HPDE6-E6E7 (cell line): ENCODE data around the gene PDE3A.

ENCODE experiments used
- DNase-seq: peaks from one replicate; pipeline ENCODE4 v3.0.0; 2011; ENCODE audit warnings: missing footprints; ENCODE audit errors: extremely low spot score

The PDE3A gene

DNA sequence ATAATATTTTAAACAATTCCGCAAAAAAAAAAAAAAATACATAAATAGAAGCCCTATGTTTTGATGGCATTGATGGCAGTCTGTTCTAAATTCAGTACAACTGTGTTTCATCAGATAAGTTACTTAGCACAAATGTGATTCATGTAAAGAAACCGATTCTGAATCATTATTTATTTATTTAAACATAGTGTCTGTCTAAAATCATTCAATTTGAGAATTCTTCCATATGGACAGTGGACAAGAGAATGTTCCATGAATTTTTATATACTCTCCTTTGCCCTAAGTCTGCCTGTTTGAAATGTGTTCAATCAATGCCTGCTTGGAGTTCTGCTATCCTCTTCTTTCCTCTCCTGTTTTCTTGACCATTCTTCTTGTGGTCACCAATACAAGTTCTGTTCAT is 126.5 kb downstream of the PDE3A start:
- no peak for DNase-seq

DNA sequence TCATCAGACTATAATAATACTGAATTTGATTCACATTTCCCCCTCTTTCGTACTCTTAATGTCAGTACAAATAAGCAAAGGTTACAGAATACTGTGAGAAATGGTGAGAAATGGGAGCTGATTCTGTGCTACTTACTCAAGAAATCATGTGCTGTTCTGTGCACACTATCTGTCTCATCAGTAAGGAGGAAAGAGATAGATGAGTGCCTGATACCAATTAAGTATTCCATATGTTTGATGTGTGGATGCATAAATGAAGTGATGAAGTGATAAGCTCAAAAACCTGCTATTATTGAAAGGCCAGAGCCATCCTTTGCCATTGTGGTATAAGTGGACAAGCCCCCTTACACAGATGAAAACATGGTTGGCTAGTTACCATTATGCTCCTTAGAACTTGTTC is 127.7 kb downstream of the PDE3A start:
- DNase-seq: no peak

DNA sequence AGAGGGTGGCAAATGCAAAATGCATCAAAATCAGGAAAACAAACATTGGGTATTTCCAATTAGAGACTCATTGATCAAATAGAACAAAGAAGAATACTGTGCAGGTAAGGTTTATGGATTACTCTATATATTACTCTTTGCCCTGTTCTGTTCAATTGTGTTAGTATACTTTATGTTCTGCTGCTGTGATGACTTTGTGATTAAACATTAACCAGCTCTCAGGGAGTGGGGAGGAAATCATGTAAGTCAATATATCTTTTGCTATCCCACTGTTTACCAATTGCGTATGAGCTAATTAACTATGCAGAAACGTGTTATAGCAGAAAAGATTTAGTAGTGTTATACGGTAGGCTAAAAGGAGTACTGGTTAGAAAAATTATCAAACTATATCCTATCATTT is 129.4 kb downstream of the PDE3A start:
- DNase-seq: no peak

DNA sequence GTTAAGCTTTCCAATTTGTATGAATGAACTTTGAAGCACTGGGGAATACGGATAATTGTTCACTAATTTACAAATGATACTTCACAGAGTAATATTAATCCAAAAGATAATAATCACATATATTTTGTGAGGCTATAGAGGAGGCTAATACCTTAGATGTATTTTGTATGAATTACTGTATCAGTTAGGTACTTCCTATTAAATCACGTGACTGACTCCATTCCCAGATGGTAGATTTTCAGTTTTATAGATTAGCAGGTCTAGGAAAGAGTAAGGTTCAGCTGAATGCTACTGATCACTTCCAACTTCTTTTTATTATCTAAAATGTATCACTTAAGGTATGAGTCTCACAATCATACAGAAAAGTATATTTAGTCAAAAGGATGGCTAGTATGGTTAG is 133.6 kb downstream of the PDE3A start:
- no peak for DNase-seq

DNA sequence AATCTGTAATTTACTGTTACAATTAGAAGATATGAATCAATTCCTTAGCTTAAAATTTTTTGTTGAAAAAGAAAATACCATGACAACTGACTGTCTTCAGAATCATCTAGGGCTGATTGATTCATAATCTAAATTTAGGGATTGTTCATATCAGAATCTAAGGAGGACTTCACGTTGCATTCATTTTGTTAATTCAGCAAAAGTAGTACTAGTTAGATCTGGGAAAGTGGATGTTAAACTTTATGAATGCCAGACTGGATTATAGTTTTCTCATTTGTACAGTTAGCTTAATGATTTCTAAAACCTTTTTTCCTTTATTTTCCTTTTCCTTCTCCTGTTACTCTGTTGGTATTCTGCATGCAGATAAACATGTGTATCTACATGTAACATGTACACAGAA is 135.5 kb downstream of the PDE3A start:
- DNase-seq: no peak

DNA sequence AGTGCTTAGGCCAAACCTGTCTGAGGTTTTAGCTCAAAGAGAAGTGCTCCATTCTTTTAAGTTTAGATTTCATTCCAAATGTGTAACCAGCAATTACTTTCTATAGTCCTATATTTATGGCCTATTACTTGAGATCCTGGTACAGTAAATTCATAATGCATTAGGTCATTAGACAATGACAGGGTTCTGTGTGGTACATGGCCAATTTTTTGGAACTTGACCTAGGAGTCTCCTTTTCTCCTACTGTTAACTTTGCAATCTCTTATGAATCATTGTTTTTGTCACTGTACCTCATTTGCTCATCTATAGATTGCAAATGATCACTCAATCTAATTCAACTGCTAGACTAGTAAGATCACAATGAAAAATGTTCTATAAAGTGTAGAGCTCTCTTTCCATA is 136.7 kb downstream of the PDE3A start:
- DNase-seq: no peak

DNA sequence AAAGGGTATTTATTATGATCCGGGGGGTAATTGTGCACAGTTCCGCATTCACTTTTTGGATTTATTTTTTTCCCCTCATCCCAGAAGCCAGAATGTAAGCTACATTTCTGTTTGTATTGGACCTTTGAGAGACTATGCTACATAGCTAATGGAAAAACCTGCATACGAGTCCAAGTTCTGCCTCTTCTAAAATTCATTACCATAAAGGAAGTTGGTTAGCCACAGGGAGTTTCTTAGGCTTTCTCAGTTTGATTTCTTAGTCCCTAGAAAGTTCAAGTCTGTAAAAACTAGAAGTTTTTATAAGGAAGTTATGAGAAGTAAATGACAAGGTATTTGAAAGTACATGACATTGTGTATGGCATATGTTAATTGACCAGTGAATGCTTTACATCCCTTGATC is 138.7 kb downstream of the PDE3A start:
- no peak for DNase-seq

DNA sequence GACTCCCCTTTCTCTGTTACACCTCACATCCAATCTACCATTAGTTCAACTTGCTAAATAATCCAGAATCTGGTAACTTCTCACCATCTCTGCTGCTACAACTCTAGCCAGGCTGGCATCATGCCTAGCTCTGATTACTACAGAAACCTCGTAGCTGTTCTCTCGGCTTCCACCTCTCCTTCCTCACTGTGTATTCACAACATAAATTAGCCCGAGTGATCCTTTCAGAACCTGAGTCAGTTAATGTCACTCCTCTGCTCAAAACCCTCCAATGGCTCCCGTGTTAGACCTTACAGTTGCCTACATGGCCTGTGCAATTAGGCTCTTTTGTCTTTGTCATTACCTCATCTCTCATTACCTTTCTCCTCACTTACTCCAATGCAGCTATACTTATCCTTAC is 139.4 kb downstream of the PDE3A start:
- DNase-seq: no peak

DNA sequence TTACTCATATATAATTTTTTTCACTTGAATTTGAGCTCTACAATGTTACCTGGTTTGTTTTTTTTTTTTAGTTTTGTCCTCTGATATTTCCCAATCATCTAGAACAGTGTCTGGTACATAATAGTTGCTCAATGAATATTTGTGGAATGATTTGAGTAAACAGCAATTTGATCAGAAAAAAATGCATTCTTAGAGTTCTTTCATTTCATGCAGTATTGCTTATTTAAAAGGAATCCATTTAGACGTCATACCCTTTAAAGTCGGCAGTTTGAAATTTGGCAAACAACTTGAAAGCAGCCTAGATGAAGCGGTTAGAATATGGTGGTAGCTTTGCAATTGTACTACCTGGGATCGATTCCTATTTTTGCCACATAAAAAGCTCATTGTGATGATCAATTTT is 140.0 kb downstream of the PDE3A start:
- no peak for DNase-seq

DNA sequence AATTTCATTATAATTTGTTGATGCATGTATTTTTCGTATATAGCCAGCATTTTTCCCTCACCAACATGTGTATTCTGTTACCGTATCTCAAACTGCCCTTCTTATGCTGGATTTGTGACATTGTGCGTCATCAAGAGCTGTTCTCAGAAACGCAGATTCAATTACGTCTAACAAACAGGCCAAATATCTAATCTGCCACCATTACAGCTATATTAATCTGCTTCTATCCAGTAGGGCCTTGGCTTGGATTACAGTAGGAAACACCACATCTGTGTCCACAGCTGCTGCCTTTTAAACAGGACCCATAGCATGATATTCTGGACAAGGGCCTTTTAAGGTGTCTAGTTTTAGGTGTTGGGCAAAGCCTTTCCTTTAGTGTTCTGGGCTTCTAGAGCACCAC is 140.6 kb downstream of the PDE3A start:
- DNase-seq: no peak

DNA sequence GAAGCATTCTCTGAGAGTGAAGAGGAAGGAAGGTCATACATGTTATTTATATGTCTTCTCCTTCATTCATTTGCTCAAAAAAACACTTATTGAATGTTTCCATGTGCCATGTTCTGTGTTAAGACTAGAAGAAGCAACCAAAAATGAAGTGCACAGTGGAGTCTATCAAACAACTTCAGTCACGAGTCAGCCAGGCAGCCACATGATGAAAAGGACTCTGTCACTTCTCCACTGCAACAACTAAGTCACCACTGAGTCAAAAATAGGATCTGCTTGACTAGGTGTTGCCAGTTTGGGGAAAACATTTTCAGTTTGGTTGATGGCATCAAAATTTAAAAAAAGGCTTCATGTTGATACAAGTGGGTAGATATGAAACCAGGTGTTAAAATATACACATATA is 142.5 kb downstream of the PDE3A start:
- DNase-seq: no peak

DNA sequence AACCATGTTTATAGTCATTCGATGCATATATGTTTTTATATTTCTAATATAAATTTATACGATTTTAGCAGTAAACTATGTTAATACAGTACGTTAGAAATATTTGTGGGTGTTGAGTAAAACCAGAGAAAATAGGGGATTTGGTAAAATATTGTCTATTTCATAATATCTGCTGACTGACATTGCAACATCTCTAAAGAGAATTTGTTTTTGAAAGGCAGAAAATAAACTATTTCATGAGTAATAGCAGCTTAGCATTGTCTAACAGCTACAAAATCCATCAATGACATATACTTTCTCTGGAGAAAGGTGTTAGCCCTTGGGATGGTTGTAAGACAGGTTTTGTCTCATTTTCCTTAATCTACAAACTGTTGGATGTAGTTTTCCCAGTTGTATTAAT is 144.9 kb downstream of the PDE3A start:
- DNase-seq: no peak

DNA sequence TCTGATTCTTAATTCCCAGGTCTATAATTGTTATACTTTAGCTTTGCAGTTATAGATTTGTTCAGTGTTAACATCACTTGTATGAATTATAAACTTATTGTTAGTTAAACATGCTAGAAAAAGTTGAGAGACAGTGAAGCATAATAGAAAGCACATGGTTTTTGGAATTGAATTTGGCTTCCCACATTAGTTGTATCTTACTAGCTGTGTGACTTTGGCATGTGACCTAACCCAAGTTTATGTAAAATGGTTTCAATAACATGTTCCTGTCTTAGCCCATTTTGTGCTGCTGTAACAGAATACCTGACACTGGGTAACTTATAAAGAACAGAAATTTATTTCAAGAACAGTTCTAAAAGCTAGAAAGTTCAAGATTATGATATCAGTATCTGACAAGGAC is 146.3 kb downstream of the PDE3A start:
- DNase-seq: no peak

DNA sequence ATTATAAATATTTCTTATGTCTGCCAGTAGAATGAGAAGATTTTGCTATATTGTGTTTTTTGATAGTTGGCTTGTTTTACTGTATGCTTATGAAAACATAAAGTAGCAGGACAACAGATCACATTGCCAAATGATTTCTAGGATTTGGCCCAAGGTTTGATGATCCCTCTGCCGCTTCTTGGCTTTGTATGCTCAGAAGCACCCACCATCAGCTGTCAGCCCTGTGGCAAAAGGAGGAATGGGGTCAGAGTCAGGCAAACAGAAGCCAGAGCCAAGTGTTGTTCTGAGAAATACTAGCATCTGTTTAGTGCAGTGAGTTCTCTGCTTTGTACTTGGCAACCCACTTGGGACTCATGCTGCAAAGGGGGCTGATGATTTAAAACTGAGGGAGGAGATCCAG is 152.2 kb downstream of the PDE3A start:
- no peak for DNase-seq

DNA sequence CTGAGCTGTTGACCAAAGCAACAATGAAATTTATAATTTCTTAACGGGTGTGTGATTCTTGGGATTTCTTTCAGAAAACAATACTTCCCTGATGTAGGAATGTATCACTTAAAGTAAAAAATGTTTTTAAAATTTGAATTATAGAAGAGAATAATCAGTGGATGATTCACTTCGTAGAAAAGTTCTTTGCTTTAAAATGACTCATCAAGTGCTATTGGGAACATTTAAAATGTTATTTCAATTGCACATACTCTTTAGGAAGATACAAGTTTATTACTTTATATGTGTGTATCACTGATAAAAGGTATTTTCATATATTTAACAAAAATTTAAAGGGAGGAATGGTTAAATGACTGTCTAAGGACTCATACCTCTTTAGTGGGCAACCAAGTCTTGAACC is 155.3 kb downstream of the PDE3A start:
- DNase-seq: no peak

DNA sequence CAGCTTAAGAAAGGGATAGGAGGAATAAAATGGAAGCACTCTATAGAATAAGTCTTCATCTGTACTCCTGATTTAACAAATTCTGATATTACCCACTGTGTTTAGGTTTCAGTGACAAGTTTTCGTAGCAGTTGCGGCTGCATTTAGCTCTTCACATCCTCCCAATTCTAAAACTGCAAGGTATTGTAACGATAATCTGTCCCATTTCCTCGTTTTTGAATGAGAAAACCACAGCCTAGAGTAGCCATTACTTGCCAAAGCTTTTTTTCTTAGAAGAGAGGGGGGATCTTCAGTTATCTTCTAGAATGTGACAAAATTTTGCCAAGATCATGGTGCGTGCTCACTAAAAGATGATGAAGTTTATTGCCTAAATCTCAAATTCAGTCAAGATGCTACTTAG is 155.8 kb downstream of the PDE3A start:
- DNase-seq: no peak

DNA sequence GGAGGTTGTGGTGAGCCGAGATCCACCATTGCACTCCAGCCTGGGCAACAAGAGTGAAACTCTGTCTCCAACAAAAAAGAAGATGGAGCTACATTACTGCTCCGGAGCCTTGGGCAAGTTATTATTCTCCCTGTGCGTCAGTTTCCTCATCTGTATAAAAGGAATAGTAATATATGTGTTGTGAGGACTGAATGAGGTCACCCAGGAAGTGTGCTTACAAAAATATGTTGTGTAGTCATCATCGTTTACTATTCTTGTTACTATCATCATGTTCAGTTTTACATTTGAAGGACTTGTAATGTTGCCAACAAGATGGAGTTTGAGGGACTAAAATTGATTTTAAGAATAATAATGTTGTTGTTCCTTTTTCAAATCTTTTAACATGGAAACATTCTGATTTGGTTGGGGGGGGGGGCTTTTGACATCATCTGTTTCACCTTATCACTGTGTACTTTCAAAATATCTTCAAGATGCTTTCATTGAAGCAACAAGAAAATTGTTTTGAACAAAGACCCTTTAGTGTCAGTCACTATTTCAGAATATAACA is 156.8 kb downstream of the PDE3A start:
- no peak for DNase-seq

DNA sequence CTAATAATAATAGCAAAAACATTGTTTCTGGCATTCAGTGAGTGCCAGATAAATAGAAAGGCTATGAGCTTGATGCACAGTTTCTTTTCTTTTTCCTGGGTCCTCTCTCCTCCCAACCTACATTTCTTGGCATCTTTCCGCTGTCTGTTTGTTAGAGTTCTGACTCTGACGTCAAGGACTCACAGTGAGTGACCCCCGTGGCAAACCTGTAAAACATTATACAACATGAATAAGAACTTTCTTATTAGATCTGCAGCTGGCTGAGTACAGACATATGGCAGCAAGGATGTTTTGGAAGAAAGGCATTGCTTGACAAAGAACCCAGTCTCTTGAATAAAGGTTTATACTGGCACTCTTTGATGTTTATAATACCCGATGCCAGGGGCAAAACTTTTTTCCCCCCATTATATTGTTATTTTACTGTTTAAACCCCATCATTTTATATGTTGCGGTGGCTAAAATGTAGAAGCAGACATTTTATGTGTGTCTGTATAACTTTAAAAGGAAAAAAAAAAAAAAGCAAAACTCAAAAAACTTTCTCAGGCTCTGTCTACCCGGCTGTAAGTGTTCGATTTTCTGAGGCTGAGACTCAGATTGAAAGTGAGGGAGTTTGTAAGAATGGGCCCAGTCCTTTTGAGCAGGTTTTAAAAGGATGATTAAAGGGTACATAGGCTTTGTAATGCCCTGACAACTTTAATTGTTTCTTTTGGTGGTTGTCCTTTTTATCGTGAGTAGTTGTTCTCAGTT is 159.3 kb downstream of the PDE3A start:
- DNase-seq: no peak

DNA sequence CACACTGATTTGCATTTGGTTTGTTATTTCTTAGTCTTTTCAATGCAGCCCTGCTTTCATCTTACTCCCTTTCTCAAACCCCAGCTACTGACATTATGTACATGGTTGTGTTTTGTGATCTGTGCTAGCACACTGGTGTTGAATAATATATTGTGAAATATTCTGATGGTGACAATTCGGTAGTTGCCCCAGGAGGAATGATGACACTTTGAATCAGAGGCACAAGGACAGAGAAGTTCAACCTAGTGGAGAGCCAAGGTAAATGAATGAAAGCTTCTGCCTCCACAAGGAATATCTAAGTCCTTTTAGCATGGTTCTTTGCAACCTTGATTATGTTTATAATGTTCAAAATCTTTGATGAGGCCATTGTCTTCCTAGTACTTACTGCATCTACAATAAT is 159.9 kb downstream of the PDE3A start:
- no peak for DNase-seq

DNA sequence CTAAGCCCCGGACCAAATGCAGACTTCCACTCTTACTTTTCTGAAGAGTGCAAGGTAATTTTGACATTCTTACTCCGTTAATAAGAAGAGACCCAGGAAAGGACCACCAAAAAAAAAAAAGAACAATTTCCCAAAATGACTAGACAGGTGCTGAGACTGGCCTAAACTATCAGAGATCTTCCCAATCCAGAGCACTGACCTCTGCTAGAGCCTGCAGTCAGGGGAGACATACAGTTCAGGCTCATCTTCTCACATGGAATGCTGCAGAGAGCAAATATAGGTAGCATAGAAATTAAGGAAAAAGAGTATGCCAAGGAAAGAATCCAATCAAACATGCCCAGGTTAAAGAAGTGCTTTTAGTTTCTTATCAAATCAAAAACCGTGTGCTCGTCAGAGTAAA is 177.9 kb downstream of the PDE3A start:
- DNase-seq: no peak

DNA sequence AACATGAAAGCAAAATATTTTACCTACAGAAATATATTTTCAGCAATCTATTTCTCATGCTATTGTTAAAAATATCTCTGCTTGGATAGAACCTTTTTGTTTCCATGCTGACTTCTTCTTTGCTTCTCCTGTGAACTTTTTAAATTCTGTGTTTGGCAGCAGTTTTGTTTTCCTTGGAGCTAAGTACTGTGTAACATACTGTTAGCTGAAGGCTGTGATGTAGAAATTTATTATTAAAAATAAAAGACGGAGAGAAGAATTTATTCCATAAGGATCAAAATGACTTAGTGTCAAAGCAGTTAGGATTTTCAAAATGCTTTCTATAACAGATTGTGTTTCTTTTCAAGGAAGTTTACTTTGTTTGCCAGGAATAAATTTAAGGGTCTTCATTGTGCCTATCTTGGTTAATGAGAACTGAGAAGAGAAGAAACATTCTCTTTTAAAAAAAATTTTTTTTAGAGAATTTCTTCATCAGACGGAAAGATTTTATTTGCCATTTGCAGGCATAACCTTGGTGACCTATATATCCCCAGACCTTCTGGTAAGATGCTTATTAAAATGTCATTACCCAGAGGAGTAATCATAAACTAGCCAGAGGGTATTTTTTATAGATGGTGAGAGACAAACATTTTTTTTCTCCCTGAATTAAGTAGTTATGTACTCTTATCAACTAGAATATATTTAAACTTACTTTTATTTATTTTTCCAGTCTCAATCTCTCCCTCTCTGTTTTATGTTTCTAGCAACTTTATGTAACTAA is 179.7 kb downstream of the PDE3A start:
- DNase-seq: no peak

DNA sequence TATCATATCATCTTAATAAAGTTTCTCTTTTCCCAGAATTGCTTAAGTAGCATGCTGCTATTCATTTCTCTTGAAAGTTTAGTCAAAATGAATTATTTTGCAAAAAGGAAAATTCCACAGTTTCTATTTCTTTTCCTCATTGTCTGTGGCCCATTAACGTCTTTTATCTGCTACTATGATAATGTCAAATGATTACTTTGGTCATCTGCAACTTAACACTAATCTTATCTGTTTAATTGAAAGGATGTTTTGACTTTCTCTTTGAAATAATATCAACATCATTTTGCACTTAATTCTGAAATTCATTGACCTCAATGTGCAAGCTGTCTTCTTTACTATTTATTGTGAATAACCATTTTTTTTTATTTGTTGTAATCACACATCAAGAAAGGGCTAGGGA is 180.3 kb downstream of the PDE3A start:
- no peak for DNase-seq

DNA sequence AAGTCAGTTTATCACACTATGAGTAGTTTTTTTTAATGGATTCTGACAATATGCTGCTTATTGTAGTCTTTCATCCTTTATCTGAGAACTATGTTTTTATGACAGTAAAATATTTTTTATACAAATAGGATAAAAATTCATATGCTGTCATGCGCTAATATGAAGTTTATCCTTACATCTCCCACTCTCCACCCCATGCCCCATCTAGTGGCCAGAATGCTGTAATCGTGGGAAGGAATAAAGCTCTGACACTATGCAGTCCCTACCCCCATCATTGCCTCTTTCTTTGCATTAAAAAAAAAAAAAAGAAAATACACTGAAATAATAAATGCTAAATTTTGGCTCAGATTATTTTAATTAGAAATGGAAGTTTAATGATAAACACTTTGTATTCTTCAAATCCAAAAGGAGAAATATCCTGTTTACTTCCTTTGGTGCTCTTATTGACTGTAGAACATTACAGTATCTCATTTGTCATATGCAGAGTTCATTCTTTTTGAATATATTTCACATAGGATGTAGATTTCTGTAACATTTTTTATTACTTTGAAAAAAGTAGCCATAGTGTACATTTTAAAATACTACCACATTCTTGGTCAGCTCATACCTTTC is 180.9 kb downstream of the PDE3A start:
- peak; percentile 14 for DNase-seq
